Smooth muscle cell (in vitro differentiated cells): ENCODE data around the gene RAB7A. TPM values are rescaled to one million over a fixed set of nuclear protein-coding genes. Genes with fewer than 3 reads are reported as not detected.

Experiments
- DNase-seq: peaks from one replicate; lab custom pipeline; 2025; ENCODE audit not compliant: unreplicated experiment; lab: John Stamatoyannopoulos, UW
- H2AFZ ChIP-seq: fragments of 200-600 bp; sonication (generic); 2 replicates; pipeline ENCODE4 v1.6.0; 2016; ENCODE audit warnings: antibody characterized with exemption, low read depth, mild to moderate bottlenecking
- H3F3A ChIP-seq: fragments of 200-600 bp; sonication (generic); 2 replicates; pipeline ENCODE4 v1.6.0; 2017; ENCODE audit warnings: antibody characterized with exemption, low read depth
- H3K27ac ChIP-seq: fragments of 200-600 bp; sonication (generic); 2 replicates; pipeline ENCODE4 v1.5.1; 2016; ENCODE audit warnings: low read depth, mild to moderate bottlenecking
- H3K27me3 ChIP-seq: fragments of 200-600 bp; sonication (generic); 2 replicates; pipeline ENCODE4 v1.6.1; 2016; ENCODE audit warnings: low read depth, mild to moderate bottlenecking
- H3K36me3 ChIP-seq: fragments of 200-600 bp; sonication (generic); 2 replicates; pipeline ENCODE4 v1.5.1; 2016; ENCODE audit warnings: low read depth
- H3K4me1 ChIP-seq: fragments of 200-600 bp; sonication (generic); 2 replicates; pipeline ENCODE4 v1.5.1; 2016; ENCODE audit warnings: low read depth
- H3K4me2 ChIP-seq: fragments of 200-600 bp; sonication (generic); 2 replicates; pipeline ENCODE4 v1.6.0; 2016; ENCODE audit warnings: mild to moderate bottlenecking
- H3K4me3 ChIP-seq: fragments of 200-600 bp; sonication (generic); 2 replicates; pipeline ENCODE4 v1.5.1; 2016; ENCODE audit warnings: mild to moderate bottlenecking
- H3K79me2 ChIP-seq: fragments of 200-600 bp; sonication (generic); 2 replicates; pipeline ENCODE4 v1.6.0; 2016; ENCODE audit warnings: low read depth, mild to moderate bottlenecking
- H3K9ac ChIP-seq: fragments of 200-600 bp; sonication (generic); 2 replicates; pipeline ENCODE4 v1.6.0; 2016; ENCODE audit warnings: low read depth
- H3K9me3 ChIP-seq: fragments of 200-600 bp; sonication (generic); replicated peaks from 2 replicates; pipeline ENCODE4 v1.5.1; 2016; ENCODE audit warnings: low read depth
- H4K20me1 ChIP-seq: fragments of 200-600 bp; sonication (generic); 2 replicates; pipeline ENCODE4 v1.6.0; 2016; ENCODE audit warnings: low read depth
- CTCF ChIP-seq: fragments of 200-600 bp; sonication (generic); IDR thresholded peaks from 2 replicates; pipeline ENCODE4 v1.5.1; 2017; ENCODE audit warnings: borderline replicate concordance, mild to moderate bottlenecking, antibody characterized with exemption; ENCODE audit not compliant: insufficient read depth, poor library complexity, severe bottlenecking
- WGBS: methylation state at CpG from one replicate; pipeline ENCODE4 v1.1.7; 2016; ENCODE audit warnings: low lambda C conversion rate; 5-methylcytosine and 5-hydroxymethylcytosine counted together
- polyA plus RNA-seq: library from polyadenylated mRNA; unstranded; fragments of >200 nt; fragmentation: Nextera tagmentation; extraction: Ambion mirVana; gene quantifications from 2 replicates; pipeline ENCODE4 v1.2.1, GENCODE V29; 2016
- total RNA-seq: library from RNA; depleted of rRNA; stranded (reverse); fragments of >200 nt; gene quantifications from 2 replicates; pipeline ENCODE4 v1.2.3, GENCODE V29; 2014

RAB7A gene
- total and polyA plus RNA-seq, 2 experiments from 2014 or later = 103 to 169 TPM

GRCh38 chr3:128781164-128781563, 55.2 kb downstream of the RAB7A start:
- Histone ChIP-seq H3K9me3 (no peaks in the 10 kb centered on the region), H3F3A (peaks cover 4% of the 10 kb centered on the region), H3K4me3 (no peak overlapping the region), H3K27ac (no peak overlapping the region), H2AFZ (no peak overlapping the region), H3K4me2 (no peak overlapping the region), H3K9ac (no peak overlapping the region), H4K20me1 (peaks cover 100% of the 10 kb centered on the region), H3K79me2 (peaks cover 100% of the 10 kb centered on the region), H3K36me3 (no peaks in the 10 kb centered on the region), H3K27me3 (no peaks in the 10 kb centered on the region), H3K4me1 (no peaks in the 10 kb centered on the region)
- 100% methylated on average over 1 of the region's 1 CpG for WGBS
- no peak for TF ChIP-seq CTCF
- DNase-seq = no peak

- peaks cover 3% of the 10 kb centered on the region for H3K4me1 ChIP-seq
- H3K4me2 ChIP-seq = no peak overlapping the region
- H3K79me2 ChIP-seq = peaks cover 100% of the 10 kb centered on the region
- peaks cover 100% of the 10 kb centered on the region for H4K20me1 ChIP-seq
- H3K27ac ChIP-seq = no peak overlapping the region
- no peaks in the 10 kb centered on the region for H3K36me3 ChIP-seq
- no peak for TF ChIP-seq CTCF
- H2AFZ ChIP-seq = no peak overlapping the region
- H3F3A ChIP-seq = peaks cover 4% of the 10 kb centered on the region
- no peak overlapping the region for H3K9ac ChIP-seq
- no peak for DNase-seq
- 94% methylated on average over 5 of the region's 5 CpGs for WGBS
- no peaks in the 10 kb centered on the region for H3K9me3 ChIP-seq
- no peaks in the 10 kb centered on the region for H3K27me3 ChIP-seq
- H3K4me3 ChIP-seq = no peak overlapping the region
These were observed 56.5 kb downstream of the RAB7A start for GRCh38 chr3:128782282-128783146.

DNA sequence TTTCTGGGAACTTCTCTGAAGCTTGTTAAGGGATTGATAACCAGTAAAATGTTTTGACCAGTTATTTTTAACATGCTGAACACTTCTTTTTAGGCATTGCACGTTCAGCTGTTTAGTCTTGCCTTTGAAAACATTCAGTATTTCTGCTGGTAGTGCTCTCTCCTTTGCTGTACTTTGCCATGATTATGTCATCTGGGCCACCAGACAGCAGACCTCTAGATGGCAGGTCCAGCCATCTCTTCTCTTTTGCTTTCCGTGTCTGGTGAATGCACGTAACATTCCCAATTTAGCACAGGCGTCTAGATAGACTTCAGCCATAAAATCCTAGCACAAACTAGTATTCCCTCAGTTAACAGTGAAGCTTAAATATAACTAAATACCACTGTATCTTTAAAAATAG, 57.8 kb downstream of the RAB7A start:
- Histone ChIP-seq H3K4me2 (no peak overlapping the region), H3K4me3 (no peak overlapping the region), H3K9me3 (no peaks in the 10 kb centered on the region), H3F3A (peaks cover 4% of the 10 kb centered on the region), H3K79me2 (peaks cover 100% of the 10 kb centered on the region), H3K27me3 (no peaks in the 10 kb centered on the region), H4K20me1 (peaks cover 100% of the 10 kb centered on the region), H3K27ac (no peak overlapping the region), H3K36me3 (no peaks in the 10 kb centered on the region), H2AFZ (no peak overlapping the region), H3K4me1 (peaks cover 3% of the 10 kb centered on the region), H3K9ac (no peak overlapping the region)
- 62% methylated on average over 4 of the region's 4 CpGs for WGBS
- DNase-seq = no peak
- no peak for TF ChIP-seq CTCF

DNA sequence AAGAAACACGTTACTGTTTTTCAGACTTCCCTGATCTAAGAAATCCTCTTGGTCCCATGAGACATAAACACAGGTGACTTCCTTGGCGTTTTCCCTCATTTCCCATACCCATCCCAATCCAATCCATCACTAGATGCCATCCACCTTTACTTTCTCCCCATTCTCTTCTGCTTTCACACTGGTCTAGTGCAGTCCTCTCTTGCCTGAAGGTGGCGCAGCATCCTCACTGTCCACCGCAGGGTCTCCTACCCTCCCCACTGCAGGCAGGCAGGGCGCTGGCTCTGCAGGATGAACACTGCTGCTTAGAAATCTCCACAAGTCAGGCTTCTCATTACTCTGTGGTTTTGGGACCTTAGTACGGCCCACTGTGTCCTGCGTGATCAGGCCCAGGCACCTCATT, 58.2 kb downstream of the RAB7A start:
- Histone ChIP-seq H3K4me2 (no peak overlapping the region), H4K20me1 (peaks cover 100% of the 10 kb centered on the region), H3K36me3 (no peaks in the 10 kb centered on the region), H2AFZ (no peak overlapping the region), H3K4me1 (peaks cover 3% of the 10 kb centered on the region), H3F3A (peaks cover 4% of the 10 kb centered on the region), H3K27me3 (no peaks in the 10 kb centered on the region), H3K9ac (no peak overlapping the region), H3K4me3 (no peak overlapping the region), H3K27ac (no peak overlapping the region), H3K79me2 (peaks cover 100% of the 10 kb centered on the region), H3K9me3 (no peaks in the 10 kb centered on the region)
- no peak for DNase-seq
- 68% methylated on average over 7 of the region's 7 CpGs for WGBS
- TF ChIP-seq CTCF = peak; percentile 40
